DMS114 treated with DMSO at 0.1 percent for 48 hours (cell line): Measurements from ENCODE around the gene DBI.
"Not testable (repeated sequence)": the region's sequence is repeated elsewhere in the genome, so short reads cannot be mapped to it uniquely, and the experiment has no call there.

Source experiments
- DNase-seq: peaks from one replicate; lab custom pipeline; 2025; ENCODE audit not compliant: unreplicated experiment; lab: John Stamatoyannopoulos, UW

Gene DBI

GRCh38 chr2:119393971-119394748 lies 27.4 kb downstream of the DBI start:
- no peak for DNase-seq

GRCh38 chr2:119397196-119397595 lies 30.4 kb downstream of the DBI start:
- DNase-seq, result no peak

GRCh38 chr2:119402106-119402505 lies 35.3 kb downstream of the DBI start:
- DNase-seq, result no peak

- DNase-seq, result no peak
Observed at GRCh38 chr2:119402645-119403560, 36.1 kb downstream of the DBI start.

DNA sequence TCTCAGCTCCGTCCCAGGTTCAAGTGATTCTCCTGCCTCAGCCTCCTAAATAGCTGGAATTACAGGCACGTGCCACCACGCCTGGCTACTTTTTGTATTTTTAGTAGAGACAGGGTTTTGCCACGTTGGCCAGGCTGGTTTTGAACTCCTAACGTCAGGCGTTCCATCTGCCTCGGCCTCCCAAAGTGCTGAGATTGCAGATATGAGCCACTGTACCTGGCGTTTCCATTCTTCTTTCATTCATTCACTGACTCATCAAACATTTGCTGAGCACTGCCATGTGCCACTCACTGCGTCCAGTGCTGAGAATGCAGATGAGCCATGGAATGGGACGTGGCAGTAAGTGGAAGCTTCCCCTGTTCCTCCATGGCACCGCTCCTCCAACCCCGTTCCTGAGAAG lies 36.8 kb downstream of the DBI start:
- not testable (repeated sequence) for DNase-seq

DNA sequence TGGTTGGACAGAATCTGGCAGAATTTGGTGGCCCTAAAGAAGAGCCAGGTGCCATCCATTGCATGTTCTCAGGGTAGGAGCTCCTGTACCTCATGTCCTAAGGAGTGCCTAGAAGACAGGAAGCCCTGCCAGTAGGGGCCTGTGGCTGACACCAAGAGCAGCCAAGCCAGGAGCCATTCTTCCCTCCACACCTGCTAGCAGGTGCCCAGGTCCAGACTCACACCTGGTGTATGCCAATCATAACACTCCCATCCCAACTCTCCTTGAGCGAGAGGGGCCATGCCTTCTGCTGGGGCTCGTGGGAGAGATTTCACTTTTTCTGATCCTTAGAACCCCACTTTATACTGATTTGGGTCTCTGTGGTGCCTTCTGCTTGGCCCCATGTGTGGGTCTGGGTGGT lies 38.4 kb downstream of the DBI start:
- DNase-seq, result no peak

DNA sequence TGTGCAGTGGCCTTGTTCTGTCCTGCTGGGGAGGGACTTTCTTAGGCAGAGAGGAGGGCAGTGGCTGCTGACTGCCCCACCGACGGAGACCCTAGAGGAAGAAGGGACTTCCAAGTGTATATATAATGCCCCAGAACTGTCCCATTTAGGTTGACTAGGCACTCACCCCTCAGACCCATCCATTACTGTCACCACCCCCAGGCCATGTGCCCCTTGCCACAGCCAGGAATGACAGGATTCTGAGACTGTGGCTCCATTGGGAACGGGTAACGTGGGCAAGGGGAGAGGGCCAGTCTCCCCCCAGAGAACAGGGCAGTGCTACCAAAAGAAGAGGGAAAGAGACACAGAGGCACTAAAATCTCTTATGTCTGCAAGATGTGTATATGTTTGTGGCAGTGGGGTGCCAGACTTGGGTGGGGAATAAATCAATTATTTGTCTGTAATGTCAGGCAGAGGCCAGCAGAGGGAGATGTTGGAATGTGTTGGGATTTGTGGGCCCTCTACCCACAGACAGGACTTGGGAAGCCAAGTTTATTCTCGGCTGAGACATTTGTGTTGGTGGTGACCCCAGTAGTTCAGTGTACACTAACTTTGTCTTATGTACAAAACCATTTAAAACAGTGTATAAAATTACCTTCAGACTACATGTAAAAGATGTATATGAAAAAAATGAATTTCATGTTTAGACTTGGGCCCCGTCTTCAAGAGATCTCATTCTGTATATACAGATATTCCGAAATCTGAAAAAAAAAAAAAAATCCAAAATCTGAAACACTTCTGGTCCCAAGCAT lies 40.8 kb downstream of the DBI start:
- peak; percentile 23 for DNase-seq

GRCh38 chr2:119408221-119408619 lies 41.4 kb downstream of the DBI start:
- no peak for DNase-seq

GRCh38 chr2:119409506-119409905 lies 42.7 kb downstream of the DBI start:
- DNase-seq, result no peak

DNA sequence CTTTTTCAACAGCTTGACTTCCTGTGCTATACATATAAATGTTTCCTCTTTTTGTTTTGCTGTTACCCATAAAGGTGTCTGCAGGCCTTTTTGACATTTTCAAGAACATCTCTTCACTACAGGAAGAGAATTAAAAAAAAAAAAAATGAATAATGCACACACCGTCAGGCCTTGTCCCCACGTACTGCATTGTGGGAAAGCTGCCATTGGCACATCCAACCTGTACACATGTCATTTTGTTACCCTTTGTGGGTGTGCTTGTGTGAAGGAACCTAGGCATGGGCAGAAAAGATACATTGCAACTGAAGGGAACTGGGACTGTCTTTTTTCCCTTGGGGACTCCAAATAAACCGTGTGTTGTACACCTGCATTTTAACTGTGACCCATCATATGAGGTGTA lies 48.1 kb downstream of the DBI start:
- DNase-seq, result no peak

- DNase-seq, result no peak
Observed at GRCh38 chr2:119415630-119416029, 48.9 kb downstream of the DBI start.

- no peak for DNase-seq
Observed at GRCh38 chr2:119416299-119416923, 49.6 kb downstream of the DBI start.

GRCh38 chr2:119417908-119418307 lies 51.1 kb downstream of the DBI start:
- no peak for DNase-seq

- DNase-seq, result no peak
Observed at GRCh38 chr2:119419065-119419464, 52.3 kb downstream of the DBI start.

DNA sequence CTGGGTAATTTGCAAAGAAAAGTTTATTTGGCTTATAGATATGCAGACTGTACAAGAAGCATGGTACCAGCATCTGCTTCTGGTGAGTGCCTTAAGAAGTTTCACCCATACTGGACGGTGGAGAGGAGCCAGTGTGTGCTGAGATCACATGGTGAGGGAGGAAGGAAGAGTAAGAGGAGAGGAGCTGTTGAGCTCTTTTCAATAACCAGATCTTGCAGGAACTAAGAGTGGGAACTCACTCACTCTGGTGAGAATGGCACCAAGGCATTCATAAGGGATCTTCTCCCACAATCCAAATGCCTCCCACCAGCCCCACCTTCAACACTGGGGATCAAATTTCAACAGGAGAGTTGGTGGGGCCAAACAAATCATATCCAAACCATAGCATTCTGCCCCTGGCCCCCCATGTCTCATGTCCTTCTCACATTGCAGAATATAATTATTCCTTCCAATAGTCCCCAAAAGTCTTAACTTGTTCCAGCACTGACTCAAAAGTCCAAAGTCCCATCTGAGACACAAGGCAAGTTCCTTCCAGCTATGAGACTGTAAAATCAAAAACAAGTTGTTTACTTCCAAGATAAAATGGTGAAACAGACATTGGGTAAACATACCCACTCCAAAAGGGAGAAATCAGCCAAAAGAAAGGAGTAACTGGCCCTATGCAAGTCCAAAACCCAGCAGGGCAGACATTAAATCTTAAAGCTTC lies 53.2 kb downstream of the DBI start:
- DNase-seq, result no peak

DNA sequence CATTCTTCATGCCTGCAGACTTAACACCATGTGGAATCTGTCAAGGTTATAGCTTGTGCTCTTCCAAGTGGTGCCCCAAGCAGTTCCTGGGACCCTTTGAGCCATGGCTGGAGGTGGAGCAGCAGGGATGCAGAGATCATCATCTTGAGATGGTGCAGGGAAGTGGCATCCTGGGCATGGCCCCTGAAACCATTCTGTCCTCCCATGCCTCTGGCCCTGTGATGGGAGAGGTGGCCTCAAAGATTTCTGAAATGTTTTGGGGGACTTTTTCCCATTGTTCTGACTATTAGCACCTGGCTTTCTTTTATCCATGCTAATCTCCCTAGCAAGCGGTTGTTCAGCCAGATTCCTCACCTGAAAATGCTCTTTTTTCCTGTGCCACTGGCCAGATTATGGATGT lies 54.5 kb downstream of the DBI start:
- no peak for DNase-seq

GRCh38 chr2:119421741-119422140 lies 55.0 kb downstream of the DBI start:
- DNase-seq, result no peak
